HUES48 (cell line): ENCODE results near the gene KAT6B.
A peak's percentile ranks its signal among the peaks of the same experiment; 100 is the strongest.
"Not testable (repeated sequence)": the region's sequence is repeated elsewhere in the genome, so short reads cannot be mapped to it uniquely, and the experiment has no call there.

Source experiments
- H3K27ac ChIP-seq: one replicate; pipeline ENCODE4 v1.7.0; 2013; ENCODE audit warnings: low read depth, low read length, inconsistent platforms
- H3K27me3 ChIP-seq: 2 replicates; pipeline ENCODE4 v1.6.1; 2013; ENCODE audit warnings: mild to moderate bottlenecking, low read length; ENCODE audit not compliant: control insufficient read depth, insufficient read depth
- H3K36me3 ChIP-seq: 2 replicates; pipeline ENCODE4 v1.6.1; 2013; ENCODE audit warnings: low read length; ENCODE audit not compliant: control insufficient read depth, insufficient read depth
- H3K4me1 ChIP-seq: 2 replicates; pipeline ENCODE4 v1.6.1; 2013; ENCODE audit warnings: mild to moderate bottlenecking, low read length; ENCODE audit not compliant: control insufficient read depth, insufficient read depth
- H3K4me3 ChIP-seq: 2 replicates; pipeline ENCODE4 v1.5.1; 2013; ENCODE audit warnings: mild to moderate bottlenecking, low read depth, low read length
- H3K9ac ChIP-seq: 2 replicates; pipeline ENCODE4 v1.6.1; 2013; ENCODE audit warnings: mild to moderate bottlenecking, low read depth, low read length, moderate library complexity
- H3K9me3 ChIP-seq: 2 replicates; pipeline ENCODE4 v1.6.1; 2013; ENCODE audit warnings: low read length; ENCODE audit not compliant: control insufficient read depth, insufficient read depth

KAT6B gene

GRCh38 chr10:74889662-74889998, 63.2 kb downstream of the KAT6B start:
- no peaks in the 10 kb centered on the region for H3K27me3 ChIP-seq
- H3K27ac ChIP-seq: no peak overlapping the region
- H3K9ac ChIP-seq: no peak overlapping the region
- no peak overlapping the region for H3K4me3 ChIP-seq
- no peaks in the 10 kb centered on the region for H3K4me1 ChIP-seq
- no peaks in the 10 kb centered on the region for H3K36me3 ChIP-seq
- H3K9me3 ChIP-seq: no peaks in the 10 kb centered on the region

- no peak overlapping the region for H3K9ac ChIP-seq
- H3K27me3 ChIP-seq: no peaks in the 10 kb centered on the region
- H3K36me3 ChIP-seq: no peaks in the 10 kb centered on the region
- no peaks in the 10 kb centered on the region for H3K4me1 ChIP-seq
- no peak overlapping the region for H3K4me3 ChIP-seq
- no peaks in the 10 kb centered on the region for H3K9me3 ChIP-seq
- H3K27ac ChIP-seq: no peak overlapping the region
Measured at GRCh38 chr10:74890460-74890859, 64.1 kb downstream of the KAT6B start.

- Histone ChIP-seq H3K9ac (no peak overlapping the region), H3K9me3 (no peaks in the 10 kb centered on the region), H3K4me3 (no peak overlapping the region), H3K4me1 (no peaks in the 10 kb centered on the region), H3K27ac (no peak overlapping the region), H3K36me3 (no peaks in the 10 kb centered on the region), H3K27me3 (no peaks in the 10 kb centered on the region)
Measured at GRCh38 chr10:74891053-74891452, 64.7 kb downstream of the KAT6B start.

DNA sequence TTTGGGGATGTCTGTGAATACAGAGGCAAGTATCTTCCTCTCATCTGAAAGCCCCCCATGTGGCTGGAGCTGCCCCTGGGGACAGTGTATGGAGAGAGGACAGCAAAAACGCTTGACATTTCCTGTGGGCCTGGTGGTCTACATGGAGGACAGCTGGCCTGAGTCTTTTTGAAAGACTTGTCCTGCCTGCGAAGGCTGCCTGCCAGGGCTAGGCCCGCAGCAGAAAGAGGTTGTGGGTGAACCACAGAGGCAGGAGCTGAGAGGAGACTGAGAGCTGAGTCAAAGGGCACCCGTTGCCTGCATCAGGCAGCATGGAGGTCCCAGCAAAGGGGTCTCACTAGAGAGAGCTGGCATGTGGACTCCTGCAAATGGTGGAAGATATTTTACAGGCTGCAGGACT, 66.4 kb downstream of the KAT6B start:
- H3K9ac ChIP-seq: no peak overlapping the region
- H3K4me1 ChIP-seq: peaks cover 4% of the 10 kb centered on the region; the same call in 1 of the 2 replicates
- H3K36me3 ChIP-seq: no peaks in the 10 kb centered on the region
- H3K27ac ChIP-seq: no peak overlapping the region
- no peak overlapping the region for H3K4me3 ChIP-seq
- H3K9me3 ChIP-seq: no peaks in the 10 kb centered on the region
- H3K27me3 ChIP-seq: no peaks in the 10 kb centered on the region

DNA sequence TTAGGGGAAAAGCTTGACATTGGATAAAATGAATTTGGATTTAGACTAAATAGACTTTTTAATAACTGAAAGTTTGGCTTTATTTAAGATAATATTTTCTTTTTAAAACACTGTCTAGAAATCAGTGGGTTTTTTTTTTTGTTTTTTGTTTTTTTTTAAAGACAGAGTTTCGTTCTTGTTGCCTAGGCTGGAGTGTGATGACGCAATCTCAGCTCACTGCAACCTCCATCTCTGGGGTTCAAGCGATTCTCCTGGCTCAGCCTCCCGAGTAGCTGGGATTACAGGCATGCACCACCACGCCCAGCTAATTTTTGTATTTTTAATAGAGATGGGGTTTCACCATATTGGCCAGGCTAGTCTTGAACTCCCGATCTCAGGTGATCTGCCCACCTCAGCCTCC, 66.9 kb downstream of the KAT6B start:
- not testable (repeated sequence) for H3K36me3 ChIP-seq, H3K27me3 ChIP-seq, H3K9me3 ChIP-seq, H3K27ac ChIP-seq, H3K4me1 ChIP-seq, H3K9ac ChIP-seq, H3K4me3 ChIP-seq

DNA sequence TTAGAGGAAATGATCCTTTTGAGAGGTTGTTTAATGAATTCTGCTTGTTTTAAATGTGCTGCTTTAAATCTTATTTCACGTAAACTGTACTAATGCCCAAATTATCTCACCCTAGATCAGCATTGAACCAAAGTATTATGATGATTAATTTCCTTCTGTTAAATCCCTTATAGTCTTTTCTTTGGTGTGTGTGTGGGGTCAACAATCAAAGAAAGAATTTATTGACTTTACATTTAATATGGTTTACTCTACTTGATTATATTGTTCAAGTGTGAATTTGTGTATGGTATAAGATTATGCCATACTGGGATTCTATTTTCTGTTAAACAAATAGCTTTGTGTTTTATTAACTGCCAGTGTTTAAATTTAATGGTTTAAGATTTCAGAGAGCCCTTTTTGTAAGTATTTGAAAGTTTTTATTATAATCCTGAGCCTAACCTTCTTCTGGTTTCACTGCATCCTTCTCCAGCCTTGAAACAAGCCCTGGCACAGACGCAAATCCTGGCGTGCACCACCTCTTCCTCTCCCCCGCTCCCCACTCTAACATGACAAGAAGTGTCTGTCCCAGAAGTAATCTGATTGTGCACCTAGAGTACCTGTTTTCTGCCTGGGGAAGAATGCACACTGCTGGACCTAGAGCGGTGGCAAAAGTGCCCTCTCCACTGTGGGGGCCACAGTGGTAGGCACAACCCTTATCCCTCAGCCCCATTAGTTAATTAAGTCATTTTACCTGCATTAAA, 70.6 kb downstream of the KAT6B start:
- Histone ChIP-seq H3K4me1 (peaks cover 14% of the 10 kb centered on the region; the same call in 1 of the 2 replicates), H3K4me3 (no peak overlapping the region), H3K36me3 (no peaks in the 10 kb centered on the region), H3K27me3 (no peaks in the 10 kb centered on the region), H3K27ac (no peak overlapping the region), H3K9ac (no peak overlapping the region), H3K9me3 (no peaks in the 10 kb centered on the region)

DNA sequence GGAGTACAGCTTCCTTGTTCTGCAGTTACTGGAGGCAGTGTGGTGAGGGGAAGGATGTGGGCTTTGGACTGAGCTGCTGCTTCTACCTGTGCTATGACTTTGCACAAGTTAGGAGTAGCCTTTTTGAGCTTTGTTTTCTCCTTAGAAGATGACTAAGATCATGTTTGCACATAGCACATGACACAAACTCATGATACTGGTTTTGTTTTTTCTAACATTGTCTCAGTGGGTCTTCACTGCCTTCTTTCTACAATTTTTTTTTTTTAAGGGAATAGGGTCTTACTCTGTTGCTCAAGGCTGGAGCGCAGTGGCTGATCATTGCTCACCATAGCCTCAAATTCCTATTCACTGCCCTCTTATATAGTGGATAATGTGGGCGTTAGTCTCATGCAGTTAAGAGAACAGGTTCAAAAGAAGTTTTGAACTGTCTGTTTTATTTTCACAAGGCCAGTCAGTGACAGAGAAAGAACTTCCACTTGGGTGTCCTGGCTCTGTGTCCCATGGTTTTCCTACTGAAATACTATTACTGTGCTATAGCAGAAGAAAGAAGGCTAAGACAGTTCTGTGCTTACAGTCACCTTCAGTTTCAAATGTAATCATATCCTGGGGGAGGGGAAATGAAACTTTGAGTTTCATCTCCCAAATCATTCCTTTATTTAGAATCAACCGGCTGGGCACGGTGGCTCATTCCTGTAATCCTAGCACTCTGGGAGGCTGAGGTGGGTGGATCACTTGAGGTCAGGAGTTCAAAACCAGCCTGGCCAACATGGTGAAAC, 72.0 kb downstream of the KAT6B start:
- no peak overlapping the region for H3K4me3 ChIP-seq
- peak overlapping the region; percentile 20 for H3K27ac ChIP-seq
- no peaks in the 10 kb centered on the region for H3K27me3 ChIP-seq
- no peaks in the 10 kb centered on the region for H3K9me3 ChIP-seq
- H3K4me1 ChIP-seq: peaks cover 14% of the 10 kb centered on the region; the same call in 1 of the 2 replicates
- no peak overlapping the region for H3K9ac ChIP-seq
- H3K36me3 ChIP-seq: no peaks in the 10 kb centered on the region

- Histone ChIP-seq H3K27me3 (no peaks in the 10 kb centered on the region), H3K36me3 (no peaks in the 10 kb centered on the region), H3K27ac (no peak overlapping the region), H3K4me3 (no peak overlapping the region), H3K4me1 (peaks cover 14% of the 10 kb centered on the region; the same call in 1 of the 2 replicates), H3K9me3 (no peaks in the 10 kb centered on the region), H3K9ac (no peak overlapping the region)
Measured at GRCh38 chr10:74900297-74900696, 73.9 kb downstream of the KAT6B start.

- Histone ChIP-seq H3K36me3 (no peaks in the 10 kb centered on the region), H3K4me1 (peaks cover 14% of the 10 kb centered on the region; the same call in 1 of the 2 replicates), H3K9ac (no peak overlapping the region), H3K27ac (no peak overlapping the region), H3K27me3 (no peaks in the 10 kb centered on the region), H3K4me3 (no peak overlapping the region), H3K9me3 (no peaks in the 10 kb centered on the region)
Measured at GRCh38 chr10:74901301-74901700, 74.9 kb downstream of the KAT6B start.

DNA sequence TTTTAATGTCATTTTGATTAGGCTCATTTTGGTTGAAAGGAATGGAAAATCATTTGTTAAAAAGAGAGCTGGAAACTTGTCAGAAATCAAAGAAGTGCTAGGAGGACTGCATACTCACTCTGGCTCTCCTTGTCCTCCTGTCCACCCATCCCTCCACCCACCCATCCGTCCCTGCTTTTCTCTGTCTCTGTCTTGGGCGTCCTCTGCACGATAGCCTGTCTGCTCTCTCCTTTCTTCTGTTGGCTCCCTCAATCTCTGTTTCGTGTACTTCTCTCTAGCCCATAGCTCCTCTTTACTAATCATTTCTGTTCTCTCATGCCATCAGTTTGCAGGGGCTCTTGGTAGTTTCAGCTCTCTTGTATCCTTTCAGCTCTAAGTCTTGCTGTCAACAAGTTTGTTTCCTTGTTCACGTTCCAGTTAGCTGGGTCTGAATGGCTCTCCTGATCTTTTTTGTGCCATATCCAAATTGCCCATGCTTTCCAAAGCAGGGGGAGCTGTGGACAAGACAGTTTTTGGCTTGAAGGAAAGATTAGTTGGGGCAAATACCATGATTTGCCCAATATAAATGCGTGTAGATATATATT, 75.6 kb downstream of the KAT6B start:
- no peaks in the 10 kb centered on the region for H3K36me3 ChIP-seq
- no peak overlapping the region for H3K9ac ChIP-seq
- H3K9me3 ChIP-seq: no peaks in the 10 kb centered on the region
- H3K27me3 ChIP-seq: no peaks in the 10 kb centered on the region
- no peak overlapping the region for H3K27ac ChIP-seq
- peaks cover 14% of the 10 kb centered on the region; the same call in 1 of the 2 replicates for H3K4me1 ChIP-seq
- no peak overlapping the region for H3K4me3 ChIP-seq

DNA sequence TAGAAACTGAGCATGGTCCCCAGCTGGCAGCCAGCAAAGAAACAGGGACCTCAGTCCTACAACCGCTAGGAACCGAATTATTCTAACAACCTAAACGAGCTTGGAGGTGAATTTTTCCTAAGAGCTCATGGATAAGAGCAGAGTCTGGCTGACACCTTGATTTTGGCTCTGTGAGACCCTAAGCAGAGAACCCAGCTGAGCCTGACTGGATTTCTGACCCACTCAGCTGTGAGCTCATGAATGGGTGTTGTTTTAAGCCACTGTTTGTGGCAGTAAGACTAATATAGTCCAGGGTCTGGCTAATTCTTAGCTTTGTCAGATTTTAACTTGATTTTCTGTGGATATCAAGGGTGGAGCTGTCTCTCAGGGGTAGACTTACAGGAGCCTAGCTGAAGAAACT, 77.1 kb downstream of the KAT6B start:
- Histone ChIP-seq H3K27ac (no peak overlapping the region), H3K9me3 (no peaks in the 10 kb centered on the region), H3K27me3 (no peaks in the 10 kb centered on the region), H3K9ac (no peak overlapping the region), H3K4me1 (peaks cover 4% of the 10 kb centered on the region; the same call in 1 of the 2 replicates), H3K36me3 (no peaks in the 10 kb centered on the region), H3K4me3 (no peak overlapping the region)
